Brain microvascular endothelial cell (primary cell): ENCODE measurements around the gene UPF2.

Experiments
- DNase-seq: peaks from one replicate; pipeline ENCODE4 v3.0.0-alpha.2; 2020
- H3K27ac ChIP-seq: fragments of 250-450 bp; sonication (Bioruptor Pico); 2 replicates; pipeline ENCODE4 v1.5.1; 2020; ENCODE audit warnings: mild to moderate bottlenecking, moderate library complexity
- H3K27me3 ChIP-seq: fragments of 250-450 bp; sonication (Bioruptor Pico); replicated peaks from 2 replicates; pipeline ENCODE4 v1.5.1; 2020; ENCODE audit warnings: mild to moderate bottlenecking
- H3K36me3 ChIP-seq: fragments of 250-450 bp; sonication (Bioruptor Pico); replicated peaks from 2 replicates; pipeline ENCODE4 v1.5.1; 2020; ENCODE audit warnings: mild to moderate bottlenecking
- H3K4me3 ChIP-seq: 2 replicates; pipeline ENCODE4 v1.5.1; 2011; ENCODE audit warnings: low read depth, mild to moderate bottlenecking, control low read depth, low read length, moderate library complexity
- CTCF ChIP-seq: IDR thresholded peaks from 2 replicates; pipeline ENCODE4 v1.5.1; 2011; ENCODE audit warnings: low read depth, mild to moderate bottlenecking, moderate library complexity, low read length, control low read depth, inconsistent platforms; ENCODE audit errors: missing control alignments
- in situ Hi-C: cut with HindIII; loops from 2 replicates; pipeline ENCODE4 v1.10.0; 2017; ENCODE audit warnings: low sequenced_read_pairs, low pct_ligation_motif_present

The UPF2 gene

GRCh38 chr10:11886851-11887250 lies 155.8 kb downstream of the UPF2 start:
- Histone ChIP-seq H3K36me3 (no peaks in the 10 kb centered on the region), H3K27ac (no peak overlapping the region), H3K27me3 (no peaks in the 10 kb centered on the region), H3K4me3 (no peak overlapping the region)
- no peak for DNase-seq
- no peak for TF ChIP-seq CTCF
- in situ Hi-C loops: no loop called here

- Histone ChIP-seq H3K27ac (no peak overlapping the region), H3K36me3 (no peaks in the 10 kb centered on the region), H3K4me3 (no peak overlapping the region), H3K27me3 (no peaks in the 10 kb centered on the region)
- no peak for DNase-seq
- in situ Hi-C loops: no loop called here
- no peak for TF ChIP-seq CTCF
Measured at GRCh38 chr10:11886138-11886474, 156.5 kb downstream of the UPF2 start.

- Histone ChIP-seq H3K4me3 (no peak overlapping the region), H3K27ac (no peak overlapping the region), H3K36me3 (no peaks in the 10 kb centered on the region), H3K27me3 (no peaks in the 10 kb centered on the region)
- in situ Hi-C loops: no loop called here
- TF ChIP-seq CTCF: no peak
- DNase-seq: no peak
Measured at GRCh38 chr10:11885437-11886137, 157.0 kb downstream of the UPF2 start.

GRCh38 chr10:11884706-11885423 lies 157.7 kb downstream of the UPF2 start:
- no peaks in the 10 kb centered on the region for H3K36me3 ChIP-seq
- no peak for TF ChIP-seq CTCF
- H3K27ac ChIP-seq: no peak overlapping the region
- in situ Hi-C loops: no loop called here
- H3K27me3 ChIP-seq: no peaks in the 10 kb centered on the region
- H3K4me3 ChIP-seq: no peak overlapping the region
- DNase-seq: no peak

- no peak for DNase-seq
- no peak for TF ChIP-seq CTCF
- no peaks in the 10 kb centered on the region for H3K36me3 ChIP-seq
- no peaks in the 10 kb centered on the region for H3K27me3 ChIP-seq
- in situ Hi-C loops: no loop called here
- H3K27ac ChIP-seq: no peak overlapping the region
- H3K4me3 ChIP-seq: no peak overlapping the region
Measured at GRCh38 chr10:11882646-11883375, 159.8 kb downstream of the UPF2 start.
